GM12864 (cell line): Measurements from ENCODE around the gene SFMBT2.

Source experiments
- DNase-seq: peaks from one replicate; pipeline ENCODE4 v3.0.0-alpha.2; 2011; ENCODE audit warnings: low read depth
- H3K4me3 ChIP-seq: 2 replicates; pipeline ENCODE4 v1.5.1; 2011; ENCODE audit warnings: mild to moderate bottlenecking, low read depth, low read length, control low read depth
- TF ChIP-seq, protein P1 (sequence below): IDR thresholded peaks from 2 replicates; pipeline ENCODE4 v1.5.1; 2011; ENCODE audit warnings: low read depth, mild to moderate bottlenecking, moderate library complexity, low read length, control low read depth, inconsistent platforms; ENCODE audit errors: missing control alignments

SFMBT2 gene

DNA sequence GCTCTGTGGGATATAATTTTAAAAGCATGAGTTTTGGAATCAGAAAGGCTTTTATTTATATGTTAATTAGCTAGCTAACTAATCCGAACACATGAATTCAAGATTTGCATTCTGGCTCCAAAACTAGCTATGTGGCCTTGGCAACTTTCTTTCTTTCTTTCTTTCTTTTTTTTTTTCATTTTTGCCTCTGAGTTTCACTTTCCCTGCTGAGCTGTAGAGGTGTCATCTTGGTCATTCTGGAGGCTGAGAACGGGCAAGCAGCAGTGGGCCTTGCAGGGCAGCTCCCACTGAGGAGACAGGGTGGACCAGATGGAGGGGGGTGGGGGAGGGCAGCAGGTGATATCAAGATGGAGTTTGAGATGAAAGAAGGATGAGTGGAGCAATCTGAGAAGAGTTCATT is 24.8 kb upstream of the SFMBT2 start:
- TF ChIP-seq, protein P1, sequence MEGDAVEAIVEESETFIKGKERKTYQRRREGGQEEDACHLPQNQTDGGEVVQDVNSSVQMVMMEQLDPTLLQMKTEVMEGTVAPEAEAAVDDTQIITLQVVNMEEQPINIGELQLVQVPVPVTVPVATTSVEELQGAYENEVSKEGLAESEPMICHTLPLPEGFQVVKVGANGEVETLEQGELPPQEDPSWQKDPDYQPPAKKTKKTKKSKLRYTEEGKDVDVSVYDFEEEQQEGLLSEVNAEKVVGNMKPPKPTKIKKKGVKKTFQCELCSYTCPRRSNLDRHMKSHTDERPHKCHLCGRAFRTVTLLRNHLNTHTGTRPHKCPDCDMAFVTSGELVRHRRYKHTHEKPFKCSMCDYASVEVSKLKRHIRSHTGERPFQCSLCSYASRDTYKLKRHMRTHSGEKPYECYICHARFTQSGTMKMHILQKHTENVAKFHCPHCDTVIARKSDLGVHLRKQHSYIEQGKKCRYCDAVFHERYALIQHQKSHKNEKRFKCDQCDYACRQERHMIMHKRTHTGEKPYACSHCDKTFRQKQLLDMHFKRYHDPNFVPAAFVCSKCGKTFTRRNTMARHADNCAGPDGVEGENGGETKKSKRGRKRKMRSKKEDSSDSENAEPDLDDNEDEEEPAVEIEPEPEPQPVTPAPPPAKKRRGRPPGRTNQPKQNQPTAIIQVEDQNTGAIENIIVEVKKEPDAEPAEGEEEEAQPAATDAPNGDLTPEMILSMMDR, result no peak
- no peak overlapping the region for H3K4me3 ChIP-seq
- DNase-seq, result no peak

DNA sequence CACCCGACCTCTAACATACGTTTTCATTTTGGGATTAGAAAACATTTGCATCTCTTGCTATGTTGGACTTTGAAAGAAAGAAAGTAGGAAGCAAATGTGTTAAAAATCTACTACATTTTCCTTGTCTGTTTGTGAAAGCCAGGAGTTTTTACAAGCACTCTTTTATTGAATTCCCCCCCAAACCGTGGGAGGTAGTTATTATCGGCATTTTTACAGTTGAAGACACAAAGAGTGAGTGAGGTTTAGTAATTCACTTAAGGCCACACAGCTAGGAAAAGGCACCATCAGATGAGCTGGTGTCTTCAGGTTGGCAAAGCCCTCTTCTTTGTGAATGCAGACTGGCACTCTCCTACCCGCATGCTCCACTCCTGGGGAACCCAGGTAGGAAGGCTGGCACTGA is 23.5 kb upstream of the SFMBT2 start:
- H3K4me3 ChIP-seq, result no peak overlapping the region
- TF ChIP-seq, protein P1, result no peak
- no peak for DNase-seq

- H3K4me3 ChIP-seq, result no peak overlapping the region
- TF ChIP-seq, protein P1, result no peak
Observed at GRCh38 chr10:7433861-7434260, 23.0 kb upstream of the SFMBT2 start.

GRCh38 chr10:7432884-7433726 is 22.3 kb upstream of the SFMBT2 start:
- H3K4me3 ChIP-seq, result no peak overlapping the region
- no peak for DNase-seq
- TF ChIP-seq, protein P1, result no peak

More at GRCh38 chr10:7433861-7434260, 23.0 kb upstream of the SFMBT2 start:
- DNase-seq, result no peak

GRCh38 chr10:7428673-7429350 is 18.0 kb upstream of the SFMBT2 start:
- H3K4me3 ChIP-seq, result no peak overlapping the region
- DNase-seq, result no peak
- TF ChIP-seq, protein P1, result no peak

GRCh38 chr10:7426349-7426748 is 15.5 kb upstream of the SFMBT2 start:
- DNase-seq, result no peak
- TF ChIP-seq, protein P1, result no peak
- no peak overlapping the region for H3K4me3 ChIP-seq

GRCh38 chr10:7425691-7426090 is 14.9 kb upstream of the SFMBT2 start:
- H3K4me3 ChIP-seq, result no peak overlapping the region
- no peak for DNase-seq
- TF ChIP-seq, protein P1, result no peak
